Measurements from ENCODE around the gene SACM1L. TPM values are rescaled to one million over a fixed set of nuclear protein-coding genes. Genes with fewer than 3 reads are reported as not detected.
A peak's percentile ranks its signal among the peaks of the same experiment; 100 is the strongest.
"Not testable (repeated sequence)": the region's sequence is repeated elsewhere in the genome, so short reads cannot be mapped to it uniquely, and the experiment has no call there.

SACM1L gene
- total and polyA plus RNA-seq, 7 experiments from 2014 or later, result 21.1 to 93.8 (median 69.6) TPM

GRCh38 chr3:45691842-45692241, 2.6 kb downstream of the SACM1L start:
- DNase-seq (no peak), ATAC-seq (no peak)
- Mint-ChIP-seq H3K4me3 (peak overlapping the region; percentile 87 to 98 (median 95)), H3K27ac (peak overlapping the region; percentile 96 to 100 (median 99)), H3K36me3 (peaks cover 8 to 35% (median 20%) of the 10 kb centered on the region in 5 donors), H3K9me3 (peaks cover 0 to 8% (median 0%) of the 10 kb centered on the region in 11 donors), H3K4me1 (peaks cover 49 to 89% (median 79%) of the 10 kb centered on the region in 7 donors), H3K27me3 (peaks cover 0 to 5% (median 0%) of the 10 kb centered on the region in 5 donors)
- H3K27me3 ChIP-seq (ENCODE audit: control insufficient read depth in 2 of 2, insufficient read depth in 2 of 2, low read length in 2 of 2), result no peaks in the 10 kb centered on the region
- H3K4me3 ChIP-seq (ENCODE audit: low read length), result no peak overlapping the region
- H3K27ac ChIP-seq (ENCODE audit: low read depth, low read length), result peak overlapping the region; percentile 82
- peaks cover 5 to 14% (median 7%) of the 10 kb centered on the region in 3 experiments for H3K36me3 ChIP-seq (ENCODE audit: control insufficient read depth in 2 of 3, insufficient read depth in 3 of 3, low read length in 3 of 3)
- H3K4me1 ChIP-seq (ENCODE audit: control insufficient read depth in 2 of 2, insufficient read depth in 2 of 2, low read length in 2 of 2), result peaks cover 58 to 61% of the 10 kb centered on the region in 2 donors
- CTCF ChIA-PET, result interaction anchor here (0.6 kb wide), 1 partner anchor 34 kb away, joined by 3 read pairs; no protein-coding TSS in a partner anchor
- H3K9me3 ChIP-seq (ENCODE audit: control insufficient read depth in 2 of 3, low read length in 3 of 3), result no peaks in the 10 kb centered on the region
- intact Hi-C loops (cut with micrococcal nuclease), result loop anchor here in 1 of 2 donors (10.0 kb wide), 2 partner anchors 383 to 1473 kb away; partner anchors contain the start of gene SETD2
- POLR2A ChIA-PET, result no interaction called here

GRCh38 chr3:45692866-45693265, 3.7 kb downstream of the SACM1L start:
- H3K4me3 Mint-ChIP-seq, result peak overlapping the region; percentile 26 to 98 (median 82)
- Histone ChIP-seq H3K27me3 (ENCODE audit: control insufficient read depth in 2 of 2, insufficient read depth in 2 of 2, low read length in 2 of 2) (no peaks in the 10 kb centered on the region), H3K4me3 (ENCODE audit: low read length) (peak overlapping the region; percentile 19), H3K4me1 (ENCODE audit: control insufficient read depth in 2 of 2, insufficient read depth in 2 of 2, low read length in 2 of 2) (peaks cover 58 to 61% of the 10 kb centered on the region in 2 donors), H3K36me3 (ENCODE audit: control insufficient read depth in 2 of 3, insufficient read depth in 3 of 3, low read length in 3 of 3) (peaks cover 5 to 14% (median 7%) of the 10 kb centered on the region in 3 experiments), H3K27ac (ENCODE audit: low read depth, low read length) (peak overlapping the region; percentile 82), H3K9me3 (ENCODE audit: control insufficient read depth in 2 of 3, low read length in 3 of 3) (no peaks in the 10 kb centered on the region)
- intact Hi-C loops (cut with micrococcal nuclease), result loop anchor here in 1 of 2 donors (10.0 kb wide), 2 partner anchors 382 to 1472 kb away; partner anchors contain the start of gene SETD2
- CTCF ChIA-PET, result interaction anchor here (1.9 kb wide), 1 partner anchor 32 kb away, joined by 15 read pairs; no protein-coding TSS in a partner anchor
- peaks cover 0 to 5% (median 0%) of the 10 kb centered on the region in 5 donors for H3K27me3 Mint-ChIP-seq
- DNase-seq (no peak), ATAC-seq (no peak)
- peaks cover 0 to 8% (median 0%) of the 10 kb centered on the region in 11 donors for H3K9me3 Mint-ChIP-seq
- peaks cover 8 to 35% (median 20%) of the 10 kb centered on the region in 5 donors for H3K36me3 Mint-ChIP-seq
- peak overlapping the region; percentile 92 to 100 (median 98) for H3K27ac Mint-ChIP-seq
- peaks cover 51 to 92% (median 82%) of the 10 kb centered on the region in 7 donors for H3K4me1 Mint-ChIP-seq
- POLR2A ChIA-PET, result interaction anchor here (1.3 to 2.1 kb wide), 2 partner anchors 15 to 97 kb away, joined by 3 to 15 read pairs; no protein-coding TSS in a partner anchor

GRCh38 chr3:45693941-45694521, 4.8 kb downstream of the SACM1L start:
- Histone ChIP-seq H3K27me3 (ENCODE audit: control insufficient read depth in 2 of 2, insufficient read depth in 2 of 2, low read length in 2 of 2) (no peaks in the 10 kb centered on the region), H3K36me3 (ENCODE audit: control insufficient read depth in 2 of 3, insufficient read depth in 3 of 3, low read length in 3 of 3) (peaks cover 5 to 14% (median 7%) of the 10 kb centered on the region in 3 experiments), H3K27ac (ENCODE audit: low read depth, low read length) (peak overlapping the region; percentile 82), H3K4me3 (ENCODE audit: low read length) (peak overlapping the region; percentile 27), H3K4me1 (ENCODE audit: control insufficient read depth in 2 of 2, insufficient read depth in 2 of 2, low read length in 2 of 2) (peaks cover 58 to 61% of the 10 kb centered on the region in 2 donors), H3K9me3 (ENCODE audit: control insufficient read depth in 2 of 3, low read length in 3 of 3) (no peaks in the 10 kb centered on the region)
- intact Hi-C loops (cut with micrococcal nuclease), result loop anchor here in 1 of 2 donors (10.0 kb wide), 2 partner anchors 381 to 1471 kb away; partner anchors contain the start of gene SETD2
- peaks cover 0 to 2% (median 0%) of the 10 kb centered on the region in 5 donors for H3K27me3 Mint-ChIP-seq
- H3K27ac Mint-ChIP-seq, result peak overlapping the region; percentile 92 to 100 (median 97)
- CTCF ChIA-PET, result interaction anchor here (0.6 to 1.9 kb wide), 5 partner anchors 18 to 144 kb away, joined by 3 to 15 read pairs (median 4); no protein-coding TSS in a partner anchor
- ATAC-seq (peak; percentile 78), DNase-seq (peak in 8 of 9 donors; percentile 49 to 79 (median 76))
- peaks cover 55 to 86% (median 76%) of the 10 kb centered on the region in 7 donors for H3K4me1 Mint-ChIP-seq
- POLR2A ChIA-PET, result interaction anchor here (0.6 to 2.1 kb wide), 7 partner anchors 13 to 689 kb away, joined by 3 to 15 read pairs (median 3); no protein-coding TSS in a partner anchor
- peaks cover 0 to 3% (median 0%) of the 10 kb centered on the region in 11 donors for H3K9me3 Mint-ChIP-seq
- peak overlapping the region; percentile 52 to 98 (median 74) for H3K4me3 Mint-ChIP-seq
- H3K36me3 Mint-ChIP-seq, result peaks cover 8 to 37% (median 20%) of the 10 kb centered on the region in 5 donors

GRCh38 chr3:45695166-45695565, 6.0 kb downstream of the SACM1L start:
- H3K4me3 ChIP-seq (ENCODE audit: low read length); H3K27me3 ChIP-seq (ENCODE audit: control insufficient read depth in 2 of 2, insufficient read depth in 2 of 2, low read length in 2 of 2); H3K9me3 Mint-ChIP-seq; H3K27me3 Mint-ChIP-seq; DNase-seq; ATAC-seq; POLR2A ChIA-PET; H3K9me3 ChIP-seq (ENCODE audit: control insufficient read depth in 2 of 3, low read length in 3 of 3); H3K36me3 ChIP-seq (ENCODE audit: control insufficient read depth in 2 of 3, insufficient read depth in 3 of 3, low read length in 3 of 3): not testable (repeated sequence)
- Mint-ChIP-seq H3K27ac (peak overlapping the region; percentile 92 to 100 (median 97)), H3K36me3 (peaks cover 8 to 37% (median 20%) of the 10 kb centered on the region in 5 donors), H3K4me1 (peaks cover 61 to 90% (median 81%) of the 10 kb centered on the region in 7 donors), H3K4me3 (peak overlapping the region; percentile 25 to 98 (median 74))
- intact Hi-C loops (cut with micrococcal nuclease), result loop anchor here in 1 of 2 donors (10.0 kb wide), 2 partner anchors 380 to 1470 kb away; partner anchors contain the start of gene SETD2
- Histone ChIP-seq H3K4me1 (ENCODE audit: control insufficient read depth in 2 of 2, insufficient read depth in 2 of 2, low read length in 2 of 2) (peaks cover 57 to 64% of the 10 kb centered on the region in 2 donors), H3K27ac (ENCODE audit: low read depth, low read length) (peak overlapping the region; percentile 82)
- CTCF ChIA-PET, result interaction anchor here (0.6 to 1.2 kb wide), 2 partner anchors 20 to 39 kb away, joined by 4 read pairs; no protein-coding TSS in a partner anchor

GRCh38 chr3:45700570-45701073, 11.4 kb downstream of the SACM1L start:
- Histone ChIP-seq H3K4me3 (ENCODE audit: low read length) (no peak overlapping the region), H3K9me3 (ENCODE audit: control insufficient read depth in 2 of 3, low read length in 3 of 3) (no peaks in the 10 kb centered on the region), H3K27me3 (ENCODE audit: control insufficient read depth in 2 of 2, insufficient read depth in 2 of 2, low read length in 2 of 2) (no peaks in the 10 kb centered on the region), H3K36me3 (ENCODE audit: control insufficient read depth in 2 of 3, insufficient read depth in 3 of 3, low read length in 3 of 3) (peaks cover 5 to 20% (median 10%) of the 10 kb centered on the region in 3 experiments), H3K27ac (ENCODE audit: low read depth, low read length) (no peak overlapping the region), H3K4me1 (ENCODE audit: control insufficient read depth in 2 of 2, insufficient read depth in 2 of 2, low read length in 2 of 2) (peaks cover 17% of the 10 kb centered on the region in 2 donors)
- Mint-ChIP-seq H3K36me3 (peaks cover 0 to 31% (median 21%) of the 10 kb centered on the region in 5 donors), H3K4me1 (peaks cover 29 to 82% (median 69%) of the 10 kb centered on the region in 7 donors), H3K27ac (peak overlapping the region in 1 of 9 donors; percentile 31), H3K27me3 (no peaks in the 10 kb centered on the region), H3K4me3 (peak overlapping the region in 2 of 10 donors; percentile 20 to 36), H3K9me3 (no peaks in the 10 kb centered on the region)
- ChIA-PET POLR2A (interaction anchor here (0.6 kb wide), 1 partner anchor 12 kb away, joined by 3 read pairs; no protein-coding TSS in a partner anchor), CTCF (interaction anchor here (0.7 kb wide), 1 partner anchor 81 kb away, joined by 3 read pairs; no protein-coding TSS in a partner anchor)
- intact Hi-C loops (cut with micrococcal nuclease), result no loop called here
- no peak for DNase-seq
- no peak for ATAC-seq
